Stimulated activated CD4-positive, alpha-beta T cell treated with anti-CD3 and anti-CD28 coated beads, Interleukin-2, amount 100 ng/mL, for 4 hours (primary cell): ENCODE results near the gene ARIH1.
"Not testable (repeated sequence)": the region's sequence is repeated elsewhere in the genome, so short reads cannot be mapped to it uniquely, and the experiment has no call there.

Source experiments
- DNase-seq: peaks from one replicate; pipeline ENCODE4 v3.0.0-alpha.2; 2020; ENCODE audit warnings: low read depth

The ARIH1 gene

GRCh38 chr15:72473614-72474465 is at the start of gene ARIH1:
Gene ARIH1, plus strand, starts transcription at chr15:72474330. Its CDS starts 310 bp downstream, at chr15:72474640.
- peak; percentile 92 for DNase-seq

DNA sequence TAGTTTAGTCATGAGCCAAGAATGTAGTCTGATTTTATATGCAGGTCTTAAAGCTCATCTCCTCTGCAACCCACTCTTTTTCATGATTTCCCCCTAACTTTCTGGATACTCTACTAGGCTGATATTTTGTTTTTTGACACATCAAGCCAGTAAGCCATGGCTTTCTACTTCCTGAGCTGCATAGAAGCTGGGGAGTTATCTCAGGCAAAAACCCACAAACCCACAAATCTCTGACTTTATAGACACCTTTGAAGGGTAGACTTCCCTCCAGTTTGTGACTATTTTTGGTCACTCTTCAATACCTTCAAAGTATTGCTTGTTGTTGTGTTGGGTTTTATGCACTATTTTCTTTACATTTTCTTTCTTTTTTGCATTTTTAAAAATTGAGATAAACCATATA is 47.4 kb upstream of the ARIH1 start:
- DNase-seq, result no peak

- no peak for DNase-seq
Measured at GRCh38 chr15:72437650-72438316, 36.3 kb upstream of the ARIH1 start.

DNA sequence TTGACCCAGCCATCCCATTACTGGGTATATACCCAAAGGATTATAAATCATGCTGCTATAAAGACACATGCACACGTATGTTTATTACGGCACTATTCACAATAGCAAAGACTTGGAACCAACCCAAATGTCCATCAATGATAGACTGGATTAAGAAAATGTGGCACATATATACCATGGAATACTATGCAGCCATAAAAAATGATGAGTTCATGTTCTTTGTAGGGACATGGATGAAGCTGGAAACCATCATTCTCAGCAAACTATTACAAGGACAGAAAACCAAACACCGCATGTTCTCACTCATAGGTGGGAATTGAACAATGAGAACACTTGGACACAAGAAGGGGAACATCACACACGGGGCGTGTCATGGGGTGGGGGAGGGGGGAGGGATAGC is 31.3 kb upstream of the ARIH1 start:
- DNase-seq, result not testable (repeated sequence)

DNA sequence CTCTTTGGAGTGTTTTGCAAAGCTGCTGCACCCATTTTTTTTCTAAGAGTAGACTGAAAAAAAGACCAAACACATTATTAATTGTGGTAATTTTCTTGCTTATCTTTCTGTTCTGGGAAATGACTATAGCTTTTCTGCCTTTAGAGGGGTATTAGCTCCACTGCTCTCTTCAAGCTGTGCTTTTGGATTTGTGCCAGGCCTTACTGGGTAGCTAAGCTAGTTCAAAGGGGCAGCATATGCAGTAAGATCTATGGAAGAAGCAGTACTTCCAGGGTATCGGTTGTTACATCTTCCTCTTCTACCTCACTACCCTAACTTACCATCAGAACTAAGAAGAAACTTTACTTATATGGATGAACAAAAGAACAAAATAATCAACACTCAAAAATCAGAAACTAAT is 28.7 kb upstream of the ARIH1 start:
- DNase-seq, result no peak

DNA sequence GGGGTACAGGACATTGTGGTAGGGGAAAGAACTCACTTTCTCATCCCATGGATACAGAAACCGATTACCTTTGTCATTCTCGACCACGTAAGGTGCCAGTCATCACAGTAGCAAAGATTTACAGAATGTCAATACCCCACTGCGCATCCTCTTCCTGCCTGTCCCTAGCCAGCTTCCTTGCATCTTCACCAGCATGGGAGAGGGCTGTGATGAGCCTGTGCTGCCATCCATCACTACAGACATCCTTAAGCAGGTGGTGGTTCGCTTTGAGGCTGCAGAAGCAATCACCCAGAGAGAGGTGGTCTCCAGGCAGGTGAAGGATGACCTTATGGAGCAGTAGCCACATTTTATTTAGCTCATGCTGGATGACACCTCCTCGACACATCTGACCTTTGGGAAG is 23.3 kb upstream of the ARIH1 start:
- DNase-seq, result no peak

GRCh38 chr15:72451224-72451623 is 22.9 kb upstream of the ARIH1 start:
- no peak for DNase-seq

DNA sequence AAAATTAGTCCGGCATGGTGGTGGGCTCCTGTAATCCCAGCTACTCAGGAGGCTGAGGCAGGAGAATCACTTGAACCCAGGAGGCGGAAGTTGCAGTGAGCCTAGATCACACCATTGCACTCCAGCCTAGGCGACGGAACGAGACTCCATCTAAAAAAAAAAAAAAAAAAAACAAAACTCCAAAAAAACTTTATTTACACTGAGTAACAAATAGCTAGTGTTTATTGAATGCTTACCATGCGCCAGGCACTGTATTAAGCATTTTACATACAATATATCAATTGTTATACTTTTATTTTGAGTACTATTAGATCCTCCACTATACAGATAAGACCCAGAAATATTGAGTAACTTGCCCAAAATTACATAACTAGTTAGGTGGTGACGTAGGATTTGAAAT is 17.4 kb upstream of the ARIH1 start:
- DNase-seq, result no peak

- DNase-seq, result no peak
Measured at GRCh38 chr15:72460402-72460801, 13.7 kb upstream of the ARIH1 start.

- DNase-seq, result no peak
Measured at GRCh38 chr15:72463702-72464101, 10.4 kb upstream of the ARIH1 start.

DNA sequence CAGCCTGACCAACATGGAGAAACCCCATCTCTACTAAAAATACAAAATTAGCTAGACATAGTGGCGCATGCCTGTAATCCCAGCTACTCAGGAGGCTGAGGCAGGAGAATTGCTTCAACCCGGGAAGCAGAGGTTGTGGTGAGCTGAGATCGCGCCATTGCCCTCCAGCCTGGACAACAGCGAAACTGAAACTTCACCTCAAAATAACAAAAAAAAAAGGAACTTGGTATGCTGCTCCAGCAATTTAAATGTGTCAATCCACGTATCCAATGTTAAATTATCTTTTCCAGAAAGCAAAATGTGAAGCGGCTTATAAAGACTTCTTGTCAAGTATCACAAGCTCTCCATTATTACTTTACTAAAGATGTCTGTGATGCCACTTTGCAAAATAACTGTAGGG is 9.9 kb upstream of the ARIH1 start:
- no peak for DNase-seq

DNA sequence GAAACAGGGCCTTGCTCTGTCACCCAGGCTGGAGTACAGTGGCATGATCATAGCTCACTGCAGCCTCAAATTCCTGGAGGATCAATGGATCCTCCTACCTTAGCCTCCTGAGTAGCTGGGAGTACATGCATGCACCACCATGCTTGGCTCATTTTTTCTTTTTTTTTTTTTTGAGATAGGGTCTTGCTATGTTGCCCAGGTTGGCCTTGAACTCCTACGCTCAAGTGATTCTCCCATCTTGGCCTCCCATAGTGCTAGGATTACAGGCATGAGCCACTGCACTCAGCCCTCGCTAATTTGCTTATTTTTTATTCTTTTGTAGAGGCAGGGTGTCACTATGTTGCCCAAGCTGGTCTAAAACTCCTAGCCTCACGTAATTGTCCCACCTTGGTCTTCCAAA is 6.0 kb upstream of the ARIH1 start:
- no peak for DNase-seq

GRCh38 chr15:72472992-72473610 is 1.0 kb upstream of the ARIH1 start:
- DNase-seq, result no peak

DNA sequence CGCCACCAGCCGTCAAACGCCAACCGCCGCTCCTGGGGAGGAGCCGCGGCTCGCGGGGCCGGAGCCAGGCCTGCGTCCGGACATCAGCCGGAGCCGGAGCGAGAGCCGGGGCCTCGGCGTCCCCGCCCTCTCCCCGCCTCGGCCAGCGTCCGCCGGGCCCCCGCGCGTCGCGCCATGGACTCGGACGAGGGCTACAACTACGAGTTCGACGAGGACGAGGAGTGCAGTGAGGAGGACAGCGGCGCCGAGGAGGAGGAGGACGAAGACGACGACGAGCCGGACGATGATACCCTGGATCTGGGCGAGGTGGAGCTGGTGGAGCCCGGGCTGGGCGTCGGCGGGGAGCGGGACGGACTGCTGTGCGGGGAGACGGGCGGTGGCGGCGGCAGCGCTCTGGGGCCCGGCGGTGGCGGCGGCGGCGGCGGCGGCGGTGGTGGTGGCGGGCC is 359 bp downstream of the ARIH1 start:
- DNase-seq, result no peak

DNA sequence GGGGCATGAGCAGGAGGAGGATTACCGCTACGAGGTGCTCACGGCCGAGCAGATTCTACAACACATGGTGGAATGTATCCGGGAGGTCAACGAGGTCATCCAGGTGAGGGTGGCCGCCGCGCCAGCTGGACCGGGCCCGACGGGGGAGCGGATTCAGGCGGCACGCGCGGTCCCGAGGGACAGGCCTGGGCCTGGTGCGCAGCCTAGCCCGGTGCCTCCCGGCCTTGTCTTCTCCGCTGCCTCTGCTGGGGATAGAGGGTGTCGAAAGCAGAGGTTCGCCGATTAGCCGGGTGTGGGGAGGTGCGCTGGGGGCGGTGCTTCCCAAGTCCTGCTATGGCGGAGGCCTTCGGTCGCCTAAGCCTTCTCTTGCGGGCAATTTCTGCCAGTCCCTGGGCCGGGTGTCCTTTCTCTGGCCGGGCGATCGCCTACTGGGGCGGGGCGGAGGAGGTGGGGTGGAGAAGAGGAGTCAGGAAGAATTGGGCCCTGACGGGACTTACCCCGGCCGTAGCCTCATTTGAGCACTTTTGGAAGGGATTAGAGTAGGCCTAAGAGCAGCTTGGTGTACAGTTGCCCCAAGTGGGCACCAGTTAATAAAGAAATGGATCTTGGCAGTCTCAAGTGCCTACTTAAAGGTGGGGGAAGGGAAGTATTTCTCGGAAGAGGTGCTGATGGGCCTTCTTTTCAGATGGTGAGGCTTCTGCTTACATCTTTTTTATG is 940 bp downstream of the ARIH1 start:
- DNase-seq, result peak; percentile 76

DNA sequence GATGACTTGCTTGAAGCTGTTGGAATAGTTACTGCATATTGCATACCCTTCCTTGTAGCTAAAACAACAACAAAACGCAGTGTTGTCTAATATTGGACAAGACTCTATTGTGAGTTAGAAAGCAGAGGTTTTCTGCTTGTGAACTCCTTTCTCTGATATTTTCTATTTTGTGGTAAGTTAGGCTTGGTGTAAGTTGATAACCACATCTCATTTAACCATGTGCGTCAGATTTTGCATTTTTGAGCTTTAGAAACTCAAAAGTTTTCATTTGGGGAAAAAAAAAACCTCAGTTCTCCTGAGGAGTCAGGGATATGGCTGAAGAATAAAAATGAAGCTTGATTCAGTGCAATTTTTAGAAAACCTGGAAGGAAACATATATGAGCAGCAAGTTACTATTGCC is 1.5 kb downstream of the ARIH1 start:
- DNase-seq, result no peak

DNA sequence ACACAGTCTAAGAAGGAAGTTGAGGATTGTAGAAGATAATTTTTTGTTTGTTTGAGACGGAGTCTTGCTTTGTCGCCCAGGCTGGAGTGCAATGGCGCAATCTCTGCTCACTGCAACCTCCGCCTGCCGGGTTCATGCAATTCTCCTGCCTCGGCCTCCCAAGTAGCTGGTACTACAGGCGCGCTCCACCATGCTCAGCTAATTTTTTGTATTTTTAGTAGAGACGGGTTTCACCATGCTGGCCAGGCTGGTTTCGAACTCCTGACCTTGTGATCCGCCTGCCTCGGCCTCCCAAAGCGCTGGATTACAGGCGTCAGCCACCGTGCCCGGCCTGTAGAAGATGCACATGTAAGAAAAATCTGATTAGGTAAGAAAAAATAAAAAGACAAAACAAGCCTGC is 2.2 kb downstream of the ARIH1 start:
- not testable (repeated sequence) for DNase-seq

GRCh38 chr15:72481015-72481659 is 7.0 kb downstream of the ARIH1 start:
- no peak for DNase-seq

GRCh38 chr15:72482275-72482674 is 8.1 kb downstream of the ARIH1 start:
- no peak for DNase-seq

- DNase-seq, result no peak
Measured at GRCh38 chr15:72483279-72483678, 9.1 kb downstream of the ARIH1 start.

DNA sequence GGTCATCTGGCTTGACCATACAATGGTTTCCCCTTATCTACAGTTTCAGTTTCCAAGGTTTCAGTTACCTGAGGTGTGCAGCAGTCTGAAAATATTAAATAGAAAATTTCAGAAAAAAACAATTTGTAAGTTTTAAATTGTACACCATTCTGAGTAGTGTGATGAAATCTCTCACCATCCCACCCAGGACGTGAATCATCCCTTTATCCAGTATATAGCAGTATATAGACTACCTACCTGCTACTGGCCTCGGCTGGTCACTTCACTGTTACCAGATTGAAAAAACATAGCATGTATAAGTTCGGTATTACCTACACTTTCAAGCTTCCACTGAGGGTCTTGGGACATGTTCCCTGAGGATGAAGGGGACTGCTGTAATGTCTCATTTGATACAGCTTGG is 12.0 kb downstream of the ARIH1 start:
- DNase-seq, result no peak
